Body of pancreas (tissue), 4 donors: ENCODE measurements around the gene SPTSSA.

Source experiments
- POLR2A ChIP-seq, 3 donors: fragments of 450-650 bp; IDR thresholded peaks; one replicate each; pipeline ENCODE4 v1.6.1; 2016; ENCODE audit warnings: antibody characterized with exemption in 3 of 3, mild to moderate bottlenecking in 2 of 3
- TF ChIP-seq, protein P1 (sequence below), 7 experiments: fragments of 450-650 bp in 4 of 7; fragments of 200-600 bp in 3 of 7; sonication (generic) in 3 of 7; IDR thresholded peaks; one replicate each; pipeline ENCODE4 v1.5.1; 2016 to 2019; ENCODE audit warnings: antibody characterized with exemption in 7 of 7

- no peak for TF ChIP-seq POLR2A (IDR thresholded peaks at IDR 0.05)
- TF ChIP-seq, protein P1, sequence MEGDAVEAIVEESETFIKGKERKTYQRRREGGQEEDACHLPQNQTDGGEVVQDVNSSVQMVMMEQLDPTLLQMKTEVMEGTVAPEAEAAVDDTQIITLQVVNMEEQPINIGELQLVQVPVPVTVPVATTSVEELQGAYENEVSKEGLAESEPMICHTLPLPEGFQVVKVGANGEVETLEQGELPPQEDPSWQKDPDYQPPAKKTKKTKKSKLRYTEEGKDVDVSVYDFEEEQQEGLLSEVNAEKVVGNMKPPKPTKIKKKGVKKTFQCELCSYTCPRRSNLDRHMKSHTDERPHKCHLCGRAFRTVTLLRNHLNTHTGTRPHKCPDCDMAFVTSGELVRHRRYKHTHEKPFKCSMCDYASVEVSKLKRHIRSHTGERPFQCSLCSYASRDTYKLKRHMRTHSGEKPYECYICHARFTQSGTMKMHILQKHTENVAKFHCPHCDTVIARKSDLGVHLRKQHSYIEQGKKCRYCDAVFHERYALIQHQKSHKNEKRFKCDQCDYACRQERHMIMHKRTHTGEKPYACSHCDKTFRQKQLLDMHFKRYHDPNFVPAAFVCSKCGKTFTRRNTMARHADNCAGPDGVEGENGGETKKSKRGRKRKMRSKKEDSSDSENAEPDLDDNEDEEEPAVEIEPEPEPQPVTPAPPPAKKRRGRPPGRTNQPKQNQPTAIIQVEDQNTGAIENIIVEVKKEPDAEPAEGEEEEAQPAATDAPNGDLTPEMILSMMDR (IDR thresholded peaks at IDR 0.05): no peak
Measured at GRCh38 chr14:34478261-34478660, 16.2 kb upstream of the SPTSSA start.
